ENCODE results near the gene CERS3.
A peak's percentile ranks its signal among the peaks of the same experiment; 100 is the strongest.

Gene CERS3

GRCh38 chr15:100526027-100526481 is 2.7 kb downstream of the CERS3 start:
- no peak for DNase-seq

GRCh38 chr15:100525436-100525835 is 3.3 kb downstream of the CERS3 start:
- DNase-seq = no peak

DNA sequence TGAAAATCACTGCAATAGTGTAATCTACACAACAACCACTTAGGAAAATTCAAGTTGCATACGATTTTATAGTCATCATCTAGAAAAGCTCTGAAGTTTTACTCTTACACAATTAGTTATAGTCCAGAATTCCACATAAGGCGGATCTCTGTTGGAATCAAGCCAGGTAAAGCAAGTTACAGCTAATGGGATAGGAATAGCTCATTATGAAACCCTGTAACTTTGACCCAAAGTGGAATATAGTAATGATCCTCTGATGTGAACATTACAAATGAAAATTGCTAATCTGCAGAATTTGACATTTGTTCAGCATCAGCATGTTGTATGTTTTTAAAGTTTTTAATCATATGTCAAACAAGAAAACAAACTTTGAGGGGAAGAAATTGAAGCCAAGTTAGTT is 4.4 kb downstream of the CERS3 start:
- no peak for DNase-seq

DNA sequence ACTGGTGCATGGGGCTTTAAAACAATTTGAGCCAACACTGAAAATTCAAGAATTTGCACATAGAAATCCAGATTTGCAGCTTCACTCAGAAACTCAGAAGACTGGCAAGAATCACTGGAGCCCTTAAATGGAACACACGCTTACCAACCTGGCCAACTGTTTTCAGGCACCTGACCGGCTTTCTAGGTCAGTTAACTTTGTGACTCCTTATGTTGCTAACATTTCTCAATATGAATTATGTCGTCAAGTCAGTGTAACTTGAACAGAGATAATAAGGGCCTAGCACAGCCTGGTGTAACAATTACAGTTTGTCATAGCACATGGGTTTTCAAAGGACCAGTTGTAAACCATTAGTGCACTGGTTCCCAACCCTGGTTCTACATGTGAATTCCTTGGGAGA is 6.8 kb downstream of the CERS3 start:
- DNase-seq = no peak

DNA sequence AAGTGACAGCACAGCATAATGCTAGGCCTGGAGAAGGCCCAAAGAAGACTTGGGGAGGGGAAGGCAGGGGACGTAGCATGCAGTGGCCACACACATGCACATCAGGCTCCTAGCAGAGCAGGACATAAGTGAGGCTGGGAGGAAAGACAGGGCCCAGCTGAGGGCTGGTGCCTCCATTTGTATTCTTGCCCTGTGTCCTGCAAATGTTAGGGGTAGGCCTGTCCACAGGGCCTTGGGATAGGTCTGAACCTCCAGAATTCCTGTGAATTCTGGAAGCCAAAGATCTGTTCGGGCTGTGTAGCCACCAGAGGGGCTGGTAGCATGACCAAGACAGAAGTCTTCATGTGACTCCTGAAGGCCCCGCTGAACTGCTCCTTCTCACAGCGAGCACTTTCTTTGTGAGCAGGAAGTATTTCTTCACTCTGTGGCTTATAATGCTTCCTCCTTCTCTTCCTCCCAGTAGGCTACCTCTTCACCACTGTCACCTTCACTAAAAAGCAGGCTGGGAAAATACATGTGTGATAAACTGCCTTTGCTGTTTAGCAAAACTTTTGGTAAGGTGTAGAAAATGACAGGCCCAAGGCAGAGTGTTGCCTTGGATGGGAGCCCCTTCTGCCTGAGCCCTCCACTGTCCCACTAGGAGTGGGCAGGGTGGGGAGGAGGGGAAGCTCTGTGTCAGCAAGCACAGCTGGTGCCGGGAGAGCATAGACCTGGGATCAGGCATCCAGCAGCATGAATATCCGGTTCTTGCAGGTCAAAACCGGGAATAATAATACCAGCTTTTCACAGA is 8.4 kb downstream of the CERS3 start:
- peak; percentile 10 for DNase-seq

DNA sequence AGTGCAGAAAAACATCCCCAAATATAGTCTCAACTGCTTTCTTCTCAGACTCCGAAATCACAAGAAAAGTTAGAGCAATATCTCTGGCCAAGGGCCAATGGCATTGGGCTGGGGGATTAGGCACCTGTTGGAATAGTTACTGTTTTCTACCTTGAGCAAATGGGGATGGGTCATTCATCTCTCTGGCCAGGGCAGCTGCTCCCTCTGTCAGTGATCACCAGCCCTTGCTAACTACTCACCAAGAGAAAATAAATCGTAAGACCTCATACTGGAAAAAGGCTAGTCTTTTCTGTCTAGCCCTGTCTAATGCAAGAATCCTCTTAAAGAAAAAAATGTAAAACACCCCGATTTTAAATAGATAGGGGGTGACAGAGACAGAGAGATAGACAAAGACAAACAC is 10.9 kb downstream of the CERS3 start:
- DNase-seq = no peak

DNA sequence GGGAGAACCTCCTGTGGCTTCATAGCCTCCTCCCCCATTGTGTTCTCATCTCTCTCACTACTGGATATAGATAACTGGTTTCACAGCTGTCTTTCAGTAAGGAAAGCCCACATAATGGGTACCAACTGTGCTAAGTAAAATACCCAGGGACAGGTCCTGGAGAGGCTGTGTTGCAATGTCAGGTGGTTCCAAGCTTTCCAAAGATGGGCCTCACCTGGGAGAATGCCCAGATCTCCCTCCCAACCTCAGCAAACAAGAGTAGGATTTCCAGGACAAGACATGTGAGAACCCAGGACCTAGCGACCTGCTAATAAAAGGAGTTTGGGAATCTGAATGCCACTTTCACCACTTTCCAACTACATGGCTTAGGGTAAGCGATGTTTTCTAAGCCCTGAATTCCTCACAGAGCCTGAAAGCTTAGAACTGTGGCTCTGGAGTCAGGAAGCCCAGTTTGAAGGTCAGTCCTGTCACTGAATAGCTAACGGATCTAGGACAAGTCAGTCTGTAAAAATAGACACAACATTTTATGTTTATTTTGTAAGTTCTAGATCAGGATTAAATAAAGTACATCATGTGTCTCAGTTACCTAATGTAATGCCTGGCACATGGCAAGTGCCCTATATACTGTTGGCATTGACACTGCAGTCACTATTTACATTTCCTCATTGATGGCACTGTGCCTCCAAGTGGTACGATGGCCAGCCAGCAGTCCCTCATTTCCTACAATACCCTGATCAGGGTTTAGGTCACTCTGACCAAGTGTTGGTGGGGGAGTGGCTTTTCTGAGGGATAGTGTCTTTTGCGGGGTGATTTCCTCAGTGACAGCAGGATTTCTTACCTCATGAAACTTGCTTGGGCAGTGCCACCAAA is 11.9 kb downstream of the CERS3 start:
- no peak for DNase-seq

- DNase-seq = no peak
Observed at GRCh38 chr15:100515758-100516157, 13.0 kb downstream of the CERS3 start.

DNA sequence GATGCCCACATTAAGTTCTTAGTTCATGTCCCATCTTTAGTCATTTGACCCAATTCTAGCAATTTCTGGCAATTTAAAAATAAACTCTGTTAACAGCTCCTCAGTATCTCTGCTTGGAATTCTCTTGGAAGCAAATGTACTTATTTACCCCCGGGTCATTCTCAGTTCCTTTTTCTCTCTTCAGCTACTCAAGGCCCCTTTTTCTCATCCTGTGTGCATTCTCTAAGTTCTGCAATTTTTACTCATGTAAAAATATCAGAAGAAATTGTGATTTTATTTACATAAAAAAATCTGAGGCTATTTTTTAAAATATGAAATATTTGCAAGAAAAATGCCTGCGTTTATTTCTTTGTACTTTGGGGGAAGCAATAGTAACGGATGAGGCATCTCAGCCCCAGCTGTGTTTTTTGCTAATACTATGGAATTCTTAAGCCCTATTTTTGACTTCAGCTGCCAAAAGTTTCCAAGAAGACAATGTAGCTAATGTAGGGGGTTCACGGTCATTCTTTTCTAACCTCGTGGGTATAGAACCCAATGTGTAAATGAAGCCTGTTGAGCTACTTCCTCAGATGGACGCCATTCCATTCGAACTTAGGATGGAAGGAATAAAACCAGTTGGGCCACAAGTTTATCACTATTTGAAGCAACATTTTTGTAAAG is 20.0 kb downstream of the CERS3 start:
- DNase-seq = no peak

- DNase-seq = no peak
Observed at GRCh38 chr15:100502651-100503050, 26.1 kb downstream of the CERS3 start.

GRCh38 chr15:100501117-100501516 is 27.6 kb downstream of the CERS3 start:
- DNase-seq = no peak

GRCh38 chr15:100500226-100500990 is 28.3 kb downstream of the CERS3 start:
- no peak for DNase-seq

DNA sequence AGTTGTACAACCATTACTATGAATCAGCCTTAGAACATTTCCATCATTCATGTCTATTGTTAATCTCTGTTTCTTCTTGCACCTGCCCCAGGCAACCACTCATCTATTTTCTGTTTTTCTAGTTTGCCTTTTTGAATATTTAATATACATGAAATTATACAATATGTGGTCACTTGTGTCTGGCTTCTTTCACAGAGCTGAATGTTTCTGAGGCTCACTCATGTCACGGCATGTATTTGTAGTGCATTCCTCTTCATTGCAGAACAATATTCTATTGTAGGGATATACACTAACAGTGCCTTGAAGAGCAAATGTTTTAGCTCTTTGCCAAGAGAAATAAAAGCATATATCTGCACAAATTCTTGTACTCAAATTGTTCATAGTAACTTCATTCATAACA is 32.9 kb downstream of the CERS3 start:
- DNase-seq = no peak

DNA sequence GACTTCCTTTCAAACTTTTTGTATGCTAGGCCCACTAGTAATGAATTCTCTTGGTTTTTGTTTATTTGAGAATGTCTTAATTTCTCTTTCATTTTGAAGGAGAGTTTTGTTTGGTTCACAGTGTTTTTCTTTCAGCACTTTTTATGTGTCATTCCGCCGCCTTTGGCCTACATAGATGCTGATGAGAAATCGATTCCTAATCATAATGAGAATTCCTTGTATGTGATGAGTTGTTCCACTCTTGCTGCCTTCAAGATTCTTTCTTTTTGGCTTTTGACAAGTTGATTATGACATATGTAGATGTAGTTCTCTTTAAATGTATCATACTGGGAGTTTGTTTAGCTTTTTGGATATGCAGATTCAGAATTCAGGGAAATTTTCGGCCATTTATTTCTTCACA is 35.5 kb downstream of the CERS3 start:
- DNase-seq = no peak

- DNase-seq = no peak
Observed at GRCh38 chr15:100484443-100484842, 44.3 kb downstream of the CERS3 start.

DNA sequence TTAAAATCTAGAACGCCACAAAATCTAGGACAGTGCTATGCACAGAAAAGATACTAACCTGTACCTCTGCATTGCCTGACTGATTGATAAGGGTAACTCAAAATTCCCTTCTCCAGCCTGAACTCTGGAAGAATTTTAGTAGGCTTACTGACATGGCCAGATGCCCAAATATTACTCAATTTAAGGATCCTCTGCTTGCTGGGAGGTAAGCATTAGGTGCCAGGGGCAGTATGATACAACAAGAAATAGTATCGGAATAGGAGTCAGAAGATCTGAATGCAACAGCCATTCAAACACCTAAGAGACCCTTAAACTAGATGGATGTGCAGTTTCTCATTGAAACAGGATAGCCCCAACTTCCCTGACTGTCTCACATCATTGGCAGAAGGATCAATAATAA is 45.4 kb downstream of the CERS3 start:
- no peak for DNase-seq

GRCh38 chr15:100476805-100477204 is 51.9 kb downstream of the CERS3 start:
- DNase-seq = no peak

DNA sequence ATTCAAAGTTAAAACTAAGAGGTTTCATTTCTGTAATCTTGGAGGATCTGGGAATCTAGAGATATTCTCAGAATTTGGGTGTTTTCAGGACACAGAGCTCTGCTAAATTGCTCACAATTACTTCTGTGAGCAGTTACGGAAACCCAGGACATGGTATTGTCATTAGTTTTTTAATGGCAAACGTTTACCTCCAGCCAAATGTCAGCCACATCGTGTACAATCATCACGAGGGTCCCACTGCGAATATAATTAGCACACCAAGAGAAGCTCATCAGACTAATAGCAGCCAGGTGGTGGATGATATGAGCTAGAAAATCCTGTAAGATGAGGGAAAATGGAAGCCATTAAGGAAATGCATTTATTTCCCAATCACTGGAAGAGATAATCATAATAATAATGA is 56.0 kb downstream of the CERS3 start:
- DNase-seq = no peak

- DNase-seq = no peak
Observed at GRCh38 chr15:100471933-100472332, 56.8 kb downstream of the CERS3 start.

- no peak for DNase-seq
Observed at GRCh38 chr15:100468285-100468684, 60.5 kb downstream of the CERS3 start.

DNA sequence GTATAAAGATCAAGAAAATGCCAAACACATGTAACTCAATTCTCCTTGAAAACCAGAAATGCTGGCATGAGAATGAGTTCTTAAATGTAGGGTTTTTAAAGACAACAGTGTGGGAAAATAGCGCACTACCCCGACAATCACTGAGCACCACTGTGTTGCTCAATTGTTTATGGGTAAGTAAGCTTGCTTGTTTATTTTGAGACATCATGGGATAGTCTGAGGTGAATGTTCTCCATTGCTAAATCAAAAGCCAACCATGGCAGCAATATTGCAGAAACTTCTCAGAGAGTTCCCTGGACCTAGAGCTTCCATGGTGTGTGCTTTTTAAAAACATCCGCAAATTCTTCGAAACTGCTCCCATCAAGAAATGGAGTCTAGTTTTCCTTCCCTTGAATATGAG is 62.7 kb downstream of the CERS3 start:
- no peak for DNase-seq

DNA sequence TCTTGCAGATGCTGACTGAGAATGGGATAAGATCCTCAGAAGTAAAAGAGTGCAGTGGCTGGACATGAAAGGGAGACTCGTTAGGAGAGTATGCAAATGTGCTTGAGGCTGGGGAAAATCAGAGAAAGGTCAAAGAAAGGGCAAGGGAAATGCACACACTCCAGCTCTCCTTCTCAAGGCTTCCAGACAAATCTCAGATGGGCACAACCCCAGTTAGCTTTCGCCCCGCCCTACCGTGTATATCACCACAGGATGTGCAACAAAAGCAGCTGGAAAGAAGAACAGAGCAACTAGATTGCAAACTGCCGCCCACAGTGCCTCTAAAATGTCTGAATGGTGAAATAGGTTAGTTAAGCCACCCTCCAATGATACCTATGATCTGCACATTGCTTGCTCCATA is 63.9 kb downstream of the CERS3 start:
- no peak for DNase-seq

DNA sequence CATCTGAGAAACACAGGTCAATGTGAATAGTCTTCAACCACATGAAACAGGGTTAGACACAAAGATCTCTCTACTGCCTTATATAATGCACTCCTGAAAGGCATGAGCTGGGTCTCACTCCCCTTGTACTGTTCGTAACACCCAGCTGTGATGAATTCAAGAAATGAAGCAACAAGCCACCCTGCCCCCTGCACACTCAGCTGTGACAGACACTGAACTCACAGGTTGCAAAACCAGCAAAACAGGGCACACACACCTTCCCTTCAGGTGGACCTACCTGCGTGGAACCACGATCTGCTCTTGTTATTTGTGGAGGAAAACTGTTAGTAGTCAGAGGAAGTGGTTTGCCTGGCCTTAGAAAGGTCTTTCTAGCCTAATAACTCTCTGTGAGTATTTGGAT is 64.5 kb downstream of the CERS3 start:
- DNase-seq = no peak

All from CD4-positive, alpha-beta T cell treated with Interferon gamma for 1 hour (primary cell).